Measurements from ENCODE around the gene ZSCAN21. TPM values are rescaled to one million over a fixed set of nuclear protein-coding genes. Genes with fewer than 3 reads are reported as not detected.

The ZSCAN21 gene
- total RNA-seq = 8.8 and 10.7 TPM in 2 replicates

GRCh38 chr7:100049441-100050291, at the start of gene ZSCAN21:
Gene ZSCAN21, plus strand, starts transcription at chr7:100049774. Its CDS starts 7,233 bp downstream, at chr7:100057007.

GRCh38 chr7:100015232-100016214, 34.1 kb upstream of the ZSCAN21 start, which contains the start of gene ZKSCAN1:
Gene ZKSCAN1, plus strand, starts transcription at chr7:100015596. Its CDS starts 7,911 bp downstream, at chr7:100023507.

GRCh38 chr7:100081535-100082102, 32.0 kb downstream of the ZSCAN21 start, which contains the start of gene ZNF3:
Gene ZNF3, minus strand, starts transcription at chr7:100081723. Its CDS starts 4,366 bp downstream, at chr7:100077357.

GRCh38 chr7:100088621-100089457, 39.3 kb downstream of the ZSCAN21 start, which contains the start of gene COPS6:
Gene COPS6, plus strand, starts transcription at chr7:100088969. Its CDS starts 22 bp downstream, at chr7:100088991.

GRCh38 chr7:100101016-100101862, 51.7 kb downstream of the ZSCAN21 start, which contains the start of the genes AP4M1 and MCM7:
Gene AP4M1, plus strand, starts transcription at chr7:100101643. Its CDS starts 72 bp downstream, at chr7:100101715.
Gene MCM7, minus strand, starts transcription at chr7:100101397. Its CDS starts 103 bp downstream, at chr7:100101294.

Other genes with a start within 250 kb of the ZSCAN21 start
- gene CYP3A43, start 221.8 kb upstream of the ZSCAN21 start, total RNA-seq = not detected in 2 replicates
- gene OR2AE1, start 172.7 kb upstream of the ZSCAN21 start, total RNA-seq = 0.26 and 0.44 TPM in 2 replicates
- 22.4 and 24.7 TPM in 2 replicates for gene TRIM4, start 130.2 kb upstream of the ZSCAN21 start, total RNA-seq
- not detected in 2 replicates for gene GJC3, start 120.2 kb upstream of the ZSCAN21 start, total RNA-seq
- 0.13 TPM in 1 of 2 replicates, not detected in the other for gene AZGP1, start 73.7 kb upstream of the ZSCAN21 start, total RNA-seq
- 33.3 and 42.2 TPM in 2 replicates for gene ZKSCAN1, start 34.2 kb upstream of the ZSCAN21 start, total RNA-seq
- gene ZNF3, start 31.9 kb downstream of the ZSCAN21 start, total RNA-seq = 17.7 and 22.3 TPM in 2 replicates
- gene COPS6, start 39.2 kb downstream of the ZSCAN21 start, total RNA-seq = 120 TPM in 2 replicates
- gene MCM7, start 51.6 kb downstream of the ZSCAN21 start, total RNA-seq = 48.7 and 92.6 TPM in 2 replicates
- 24.2 and 24.6 TPM in 2 replicates for gene AP4M1, start 51.9 kb downstream of the ZSCAN21 start, total RNA-seq
- 22.3 and 25.1 TPM in 2 replicates for gene TAF6, start 69.6 kb downstream of the ZSCAN21 start, total RNA-seq
- gene CNPY4, start 69.9 kb downstream of the ZSCAN21 start, total RNA-seq = 35.3 and 43.7 TPM in 2 replicates
- gene MBLAC1, start 77.2 kb downstream of the ZSCAN21 start, total RNA-seq = 2.5 and 3.2 TPM in 2 replicates
- 167 and 169 TPM in 2 replicates for gene LAMTOR4, start 99.1 kb downstream of the ZSCAN21 start, total RNA-seq
- 7.6 and 10.8 TPM in 2 replicates for gene TRAPPC14, start 108.9 kb downstream of the ZSCAN21 start, total RNA-seq
- 1.3 and 2.1 TPM in 2 replicates for gene GAL3ST4, start 118.8 kb downstream of the ZSCAN21 start, total RNA-seq
- 0.40 and 0.99 TPM in 2 replicates for gene GPC2, start 127.6 kb downstream of the ZSCAN21 start, total RNA-seq
- 0.92 and 1.1 TPM in 2 replicates for gene STAG3, start 128.1 kb downstream of the ZSCAN21 start, total RNA-seq
- gene PVRIG, start 170.2 kb downstream of the ZSCAN21 start, total RNA-seq = not detected in 2 replicates